DOHH2 (cell line): Measurements from ENCODE around the gene FAR2.

Source experiments
- CTCF ChIP-seq: fragments of 200-600 bp; sonication (generic); IDR thresholded peaks from one replicate; pipeline ENCODE4 v1.5.1; 2014; ENCODE audit warnings: antibody characterized with exemption, mild to moderate bottlenecking, low read depth, low read length; ENCODE audit not compliant: poor library complexity, severe bottlenecking
- EZH2phosphoT487 ChIP-seq: fragments of 200-600 bp; sonication (generic); IDR thresholded peaks from 2 replicates; pipeline ENCODE4 v1.6.1; 2017; ENCODE audit warnings: borderline replicate concordance, mild to moderate bottlenecking, antibody characterized with exemption, low read length, moderate library complexity, mixed read lengths

GRCh38 chr12:29275834-29276233 lies 126.8 kb downstream of the FAR2 start:
- TF ChIP-seq CTCF = no peak
- TF ChIP-seq EZH2phosphoT487 = no peak
